Muscle layer of duodenum (tissue), 2 donors: Measurements from ENCODE around the gene PEF1.
A peak's percentile ranks its signal among the peaks of the same experiment; 100 is the strongest.

Source experiments
- H3K27ac ChIP-seq: one replicate; pipeline ENCODE4 v1.7.0; 2013; ENCODE audit warnings: mild to moderate bottlenecking, low read length
- H3K27me3 ChIP-seq: one replicate; pipeline ENCODE4 v1.7.0; 2013; ENCODE audit warnings: low read depth, mild to moderate bottlenecking, control low read depth, low read length
- H3K36me3 ChIP-seq, 2 donors: one replicate each; pipeline ENCODE4 v1.7.0; 2013; ENCODE audit warnings: low read length in 2 of 2, control low read depth in 1 of 2, mild to moderate bottlenecking in 1 of 2; ENCODE audit not compliant: insufficient read depth in 2 of 2, control insufficient read depth in 1 of 2
- H3K4me1 ChIP-seq, 2 donors: one replicate each; pipeline ENCODE4 v1.7.0; 2013; ENCODE audit warnings: low read length in 2 of 2, mild to moderate bottlenecking in 2 of 2, control low read depth in 1 of 2, moderate library complexity in 1 of 2; ENCODE audit not compliant: insufficient read depth in 2 of 2, control insufficient read depth in 1 of 2
- H3K4me3 ChIP-seq, 2 donors: one replicate each; pipeline ENCODE4 v1.7.0; 2013; ENCODE audit warnings: low read length in 2 of 2, low read depth in 1 of 2, mild to moderate bottlenecking in 1 of 2
- H3K9me3 ChIP-seq, 2 donors: one replicate each; pipeline ENCODE4 v1.7.0; 2013; ENCODE audit warnings: low read length in 2 of 2, control low read depth in 1 of 2, mild to moderate bottlenecking in 1 of 2; ENCODE audit not compliant: control insufficient read depth in 1 of 2
- donor health status: healthy.

The PEF1 gene

GRCh38 chr1:31617916-31618746, 26.5 kb downstream of the PEF1 start:
- peaks cover 0 to 9% of the 10 kb centered on the region in 2 donors for H3K4me1 ChIP-seq
- peaks cover 5% of the 10 kb centered on the region for H3K27me3 ChIP-seq
- no peaks in the 10 kb centered on the region for H3K36me3 ChIP-seq
- H3K9me3 ChIP-seq = no peaks in the 10 kb centered on the region
- H3K27ac ChIP-seq = no peak overlapping the region
- peak overlapping the region; percentile 26 to 62 for H3K4me3 ChIP-seq

GRCh38 chr1:31617218-31617915, 27.3 kb downstream of the PEF1 start, which contains the start of gene HCRTR1:
TSS of gene HCRTR1 (plus strand) at chr1:31617689. CDS start at chr1:31619193, 1,504 bp downstream.
- Histone ChIP-seq H3K4me1 (peaks cover 0 to 9% of the 10 kb centered on the region in 2 donors), H3K27ac (no peak within 1 kb of the TSS), H3K36me3 (no peaks in the 10 kb centered on the region), H3K4me3 (peak within 1 kb of the TSS; percentile 26 to 62), H3K27me3 (peaks cover 5% of the 10 kb centered on the region), H3K9me3 (no peaks in the 10 kb centered on the region)

GRCh38 chr1:31615939-31616338, 28.7 kb downstream of the PEF1 start:
- Histone ChIP-seq H3K4me3 (no peak overlapping the region), H3K27me3 (peaks cover 5% of the 10 kb centered on the region)

GRCh38 chr1:31615414-31615813, 29.3 kb downstream of the PEF1 start:
- peaks cover 0 to 9% of the 10 kb centered on the region in 2 donors for H3K4me1 ChIP-seq
- H3K27ac ChIP-seq = no peak overlapping the region
- no peak overlapping the region for H3K4me3 ChIP-seq
- no peaks in the 10 kb centered on the region for H3K36me3 ChIP-seq
- H3K9me3 ChIP-seq = no peaks in the 10 kb centered on the region
- peaks cover 5% of the 10 kb centered on the region for H3K27me3 ChIP-seq

More at GRCh38 chr1:31615939-31616338, 28.7 kb downstream of the PEF1 start:
- no peak overlapping the region for H3K27ac ChIP-seq
- peaks cover 0 to 9% of the 10 kb centered on the region in 2 donors for H3K4me1 ChIP-seq
- H3K9me3 ChIP-seq = no peaks in the 10 kb centered on the region
- H3K36me3 ChIP-seq = no peaks in the 10 kb centered on the region

GRCh38 chr1:31614414-31615005, 30.2 kb downstream of the PEF1 start:
- H3K4me1 ChIP-seq = peaks cover 0 to 9% of the 10 kb centered on the region in 2 donors
- no peak overlapping the region for H3K27ac ChIP-seq
- H3K36me3 ChIP-seq = no peaks in the 10 kb centered on the region

GRCh38 chr1:31609514-31610118, 35.1 kb downstream of the PEF1 start:
- no peaks in the 10 kb centered on the region for H3K9me3 ChIP-seq
- H3K4me3 ChIP-seq = no peak overlapping the region
- no peak overlapping the region for H3K27ac ChIP-seq
- no peaks in the 10 kb centered on the region for H3K27me3 ChIP-seq
- H3K4me1 ChIP-seq = no peaks in the 10 kb centered on the region
- H3K36me3 ChIP-seq = no peaks in the 10 kb centered on the region

More at GRCh38 chr1:31614414-31615005, 30.2 kb downstream of the PEF1 start:
- no peak overlapping the region for H3K4me3 ChIP-seq
- H3K27me3 ChIP-seq = peaks cover 5% of the 10 kb centered on the region
- H3K9me3 ChIP-seq = no peaks in the 10 kb centered on the region

GRCh38 chr1:31607360-31607759, 37.3 kb downstream of the PEF1 start:
- no peaks in the 10 kb centered on the region for H3K36me3 ChIP-seq
- H3K27ac ChIP-seq = no peak overlapping the region
- H3K9me3 ChIP-seq = no peaks in the 10 kb centered on the region
- H3K4me1 ChIP-seq = no peaks in the 10 kb centered on the region
- H3K27me3 ChIP-seq = no peaks in the 10 kb centered on the region
- H3K4me3 ChIP-seq = no peak overlapping the region

- H3K36me3 ChIP-seq = no peaks in the 10 kb centered on the region
- no peaks in the 10 kb centered on the region for H3K4me1 ChIP-seq
- no peaks in the 10 kb centered on the region for H3K9me3 ChIP-seq
- H3K4me3 ChIP-seq = no peak overlapping the region
- no peak overlapping the region for H3K27ac ChIP-seq
- no peaks in the 10 kb centered on the region for H3K27me3 ChIP-seq
Measured at GRCh38 chr1:31605908-31606427, 38.7 kb downstream of the PEF1 start.

GRCh38 chr1:31602081-31602480, 42.6 kb downstream of the PEF1 start:
- H3K4me3 ChIP-seq = no peak overlapping the region
- H3K27me3 ChIP-seq = no peaks in the 10 kb centered on the region
- H3K9me3 ChIP-seq = no peaks in the 10 kb centered on the region
- H3K36me3 ChIP-seq = no peaks in the 10 kb centered on the region
- H3K27ac ChIP-seq = no peak overlapping the region
- H3K4me1 ChIP-seq = no peaks in the 10 kb centered on the region

- no peaks in the 10 kb centered on the region for H3K4me1 ChIP-seq
- H3K4me3 ChIP-seq = no peak overlapping the region
- no peaks in the 10 kb centered on the region for H3K9me3 ChIP-seq
- H3K27ac ChIP-seq = no peak overlapping the region
- no peaks in the 10 kb centered on the region for H3K27me3 ChIP-seq
- H3K36me3 ChIP-seq = no peaks in the 10 kb centered on the region
Measured at GRCh38 chr1:31600641-31601040, 44.0 kb downstream of the PEF1 start.

GRCh38 chr1:31598980-31599379, 45.7 kb downstream of the PEF1 start:
- H3K4me1 ChIP-seq = peaks cover 0 to 3% of the 10 kb centered on the region in 2 donors
- H3K36me3 ChIP-seq = no peaks in the 10 kb centered on the region
- no peak overlapping the region for H3K27ac ChIP-seq
- no peaks in the 10 kb centered on the region for H3K9me3 ChIP-seq
- H3K4me3 ChIP-seq = no peak overlapping the region
- H3K27me3 ChIP-seq = no peaks in the 10 kb centered on the region
